GM12878 (cell line): ENCODE measurements around the gene CDC27. TPM values are rescaled to one million over a fixed set of nuclear protein-coding genes. Genes with fewer than 3 reads are reported as not detected.
A peak's percentile ranks its signal among the peaks of the same experiment; 100 is the strongest.

Source experiments
- BHLHE40 ChIP-seq, 2 experiments: fragments of 450-650 bp in 1 of 2; IDR thresholded peaks; 2 replicates each; pipeline ENCODE4 v1.6.1; 2011 to 2017; ENCODE audit warnings: low read depth in 2 of 2, borderline replicate concordance in 1 of 2, improper control_type of control experiment in 1 of 2, low read length in 1 of 2, mild to moderate bottlenecking in 1 of 2
- CREM ChIP-seq: IDR thresholded peaks from 2 replicates; pipeline ENCODE4 v1.6.1; 2014; ENCODE audit warnings: antibody characterized with exemption, low read depth
- DPF2 ChIP-seq: fragments of 450-650 bp; IDR thresholded peaks from 2 replicates; pipeline ENCODE4 v1.6.1; 2017; ENCODE audit warnings: mild to moderate bottlenecking
- EGR1 ChIP-seq, 2 experiments: IDR thresholded peaks; 1 replicate in 1 of 2; 2 replicates in 1 of 2; pipeline ENCODE4 v1.6.1; 2011 to 2012; ENCODE audit warnings: low read depth in 2 of 2, low read length in 2 of 2, borderline replicate concordance in 1 of 2, mild to moderate bottlenecking in 1 of 2, moderate library complexity in 1 of 2
- NBN ChIP-seq: fragments of 450-650 bp; IDR thresholded peaks from 2 replicates; pipeline ENCODE4 v1.6.1; 2016
- POLR2AphosphoS5 ChIP-seq: IDR thresholded peaks from 2 replicates; pipeline ENCODE4 v1.6.1; 2011; ENCODE audit warnings: mild to moderate bottlenecking, low read length, inconsistent platforms
- RB1 ChIP-seq: fragments of 450-650 bp; formaldehyde crosslinking; IDR thresholded peaks from 2 replicates; pipeline ENCODE4 v1.6.1; 2017; ENCODE audit warnings: mild to moderate bottlenecking, borderline replicate concordance
- REST ChIP-seq: IDR thresholded peaks from 2 replicates; pipeline ENCODE4 v1.6.1; 2012; ENCODE audit warnings: mild to moderate bottlenecking, low read depth, low read length
- TCF12 ChIP-seq: IDR thresholded peaks from 2 replicates; pipeline ENCODE4 v1.6.1; 2011; ENCODE audit warnings: low read depth, mild to moderate bottlenecking, low read length
- ZBTB40 ChIP-seq: fragments of 450-650 bp; IDR thresholded peaks from 2 replicates; pipeline ENCODE4 v1.6.1; 2016; ENCODE audit warnings: mild to moderate bottlenecking, moderate library complexity, borderline replicate concordance
- ZNF207 ChIP-seq: fragments of 450-650 bp; IDR thresholded peaks from 2 replicates; pipeline ENCODE4 v1.6.1; 2014; ENCODE audit warnings: antibody characterized with exemption, mild to moderate bottlenecking, borderline replicate concordance
- ZNF384 ChIP-seq: IDR thresholded peaks from 2 replicates; pipeline ENCODE4 v1.6.1; 2012; ENCODE audit warnings: low read depth, mild to moderate bottlenecking, low read length, improper control_type of control experiment, borderline replicate concordance
- polyA plus RNA-seq, 11 experiments: library from polyadenylated mRNA; depleted of rRNA in 4 of 11; unstranded in 6 of 11; stranded (reverse) in 5 of 11; fragments of >200 nt; fragmentation: Nextera tagmentation in 4 of 11; fragmentation: Illumina TruSeq in 1 of 11; extraction: Ambion mirVana in 4 of 11; extraction: Trizol in 1 of 11; gene quantifications; 1 replicate in 1 of 11; 2 replicates in 10 of 11; pipeline versions ENCODE4 v1.2.1 to v1.2.3, GENCODE V29; 2011 to 2016; ENCODE audit warnings: inconsistent platforms in 2 of 11, missing spikeins in 2 of 11, low read depth in 1 of 11
- total RNA-seq, 4 experiments: library from RNA; depleted of rRNA in 3 of 4; stranded (reverse); fragments of >200 nt in 3 of 4; fragmentation: Illumina TruSeq in 1 of 4; extraction: Trizol in 1 of 4; gene quantifications; 2 replicates each; pipeline versions ENCODE4 v1.2.1 to v1.2.3, GENCODE V29; 2013 to 2021
- TF ChIP-seq, protein P1 (sequence below): IDR thresholded peaks from 2 replicates; pipeline ENCODE4 v1.6.1; 2011; ENCODE audit warnings: mild to moderate bottlenecking, low read depth, low read length, moderate library complexity; ENCODE audit not compliant: insufficient replicate concordance
- TF ChIP-seq, protein P2 (sequence below): fragments of 450-650 bp; IDR thresholded peaks from 2 replicates; pipeline ENCODE4 v1.6.1; 2017; ENCODE audit warnings: mild to moderate bottlenecking, moderate library complexity

The CDC27 gene
- total and polyA plus RNA-seq, 10 of the 15 experiments (the other 5 are each of a cell fraction or from before 2014, with no cell fraction given), result 23.2 to 138 (median 97.8) TPM

DNA sequence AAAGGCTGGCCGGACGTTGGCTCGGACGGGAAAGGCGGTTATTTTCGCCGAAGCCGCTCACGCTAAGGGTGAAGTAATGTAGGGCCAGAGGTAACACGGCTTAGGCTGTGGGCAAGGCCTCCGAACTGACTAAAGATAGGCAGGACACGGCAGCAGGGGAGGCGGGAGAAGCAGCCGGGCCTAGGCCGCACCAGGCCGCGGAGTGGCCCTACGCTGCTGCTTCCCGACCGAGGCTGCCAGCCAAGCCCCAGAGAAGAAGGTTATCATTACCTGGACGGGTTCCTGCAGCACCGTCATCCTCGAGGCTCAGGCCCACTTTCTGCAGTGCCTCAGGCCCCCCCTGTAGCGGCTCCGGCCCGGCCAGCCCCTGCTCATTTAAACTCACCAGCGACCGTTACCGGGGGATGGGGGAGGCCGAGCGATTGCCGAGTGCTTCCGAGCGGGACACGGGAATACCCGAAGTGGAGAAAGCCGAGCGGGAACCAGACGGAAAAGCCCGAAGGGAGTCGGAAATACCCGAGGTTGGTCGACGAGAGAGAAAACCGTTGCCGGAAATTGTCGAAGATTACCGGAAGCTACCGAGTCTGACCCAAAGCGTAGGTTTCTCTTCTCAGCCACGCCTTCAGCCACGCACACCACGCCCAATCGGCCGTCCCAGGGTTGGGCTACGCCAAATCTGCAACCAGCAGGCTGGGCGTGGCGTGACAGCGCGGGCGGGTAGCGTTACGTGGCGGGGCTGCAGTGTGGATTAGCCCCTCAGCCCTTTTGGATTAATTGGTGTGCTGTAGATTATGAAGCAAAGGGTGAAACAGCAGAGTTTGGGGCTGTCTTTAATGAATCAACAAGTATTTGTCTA is at the start of gene CDC27 (continued):
- TF ChIP-seq ZBTB40 (peak; percentile 11; the same call in 1 of the 2 replicates), BHLHE40 (IDR thresholded peaks at IDR 0.05; ENCODE audit: borderline replicate concordance in 1 of 2, low read depth in 2 of 2, low read length in 1 of 2) (peak in 1 of 2 experiments; percentile 12; a peak in 1 of 4 replicates), POLR2AphosphoS5 (peak; percentile 63), TCF12 (0 out of 2 replicates have a peak, but pooled peaks have one; percentile 3), RB1 (peak; percentile 95), CREM (peak; percentile 62; the same call in 1 of the 2 replicates), NBN (peak; percentile 73), REST (no peak), ZNF207 (peak; percentile 71; the same call in 1 of the 2 replicates), DPF2 (peak; percentile 61), ZNF384 (no peak), EGR1 (IDR thresholded peaks at IDR 0.05; ENCODE audit: borderline replicate concordance in 1 of 2, low read depth in 2 of 2, low read length in 2 of 2) (no peak)
- TF ChIP-seq, protein P1, sequence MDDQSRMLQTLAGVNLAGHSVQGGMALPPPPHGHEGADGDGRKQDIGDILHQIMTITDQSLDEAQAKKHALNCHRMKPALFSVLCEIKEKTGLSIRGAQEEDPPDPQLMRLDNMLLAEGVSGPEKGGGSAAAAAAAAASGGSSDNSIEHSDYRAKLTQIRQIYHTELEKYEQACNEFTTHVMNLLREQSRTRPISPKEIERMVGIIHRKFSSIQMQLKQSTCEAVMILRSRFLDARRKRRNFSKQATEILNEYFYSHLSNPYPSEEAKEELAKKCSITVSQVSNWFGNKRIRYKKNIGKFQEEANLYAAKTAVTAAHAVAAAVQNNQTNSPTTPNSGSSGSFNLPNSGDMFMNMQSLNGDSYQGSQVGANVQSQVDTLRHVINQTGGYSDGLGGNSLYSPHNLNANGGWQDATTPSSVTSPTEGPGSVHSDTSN, result no peak
- TF ChIP-seq, protein P2, sequence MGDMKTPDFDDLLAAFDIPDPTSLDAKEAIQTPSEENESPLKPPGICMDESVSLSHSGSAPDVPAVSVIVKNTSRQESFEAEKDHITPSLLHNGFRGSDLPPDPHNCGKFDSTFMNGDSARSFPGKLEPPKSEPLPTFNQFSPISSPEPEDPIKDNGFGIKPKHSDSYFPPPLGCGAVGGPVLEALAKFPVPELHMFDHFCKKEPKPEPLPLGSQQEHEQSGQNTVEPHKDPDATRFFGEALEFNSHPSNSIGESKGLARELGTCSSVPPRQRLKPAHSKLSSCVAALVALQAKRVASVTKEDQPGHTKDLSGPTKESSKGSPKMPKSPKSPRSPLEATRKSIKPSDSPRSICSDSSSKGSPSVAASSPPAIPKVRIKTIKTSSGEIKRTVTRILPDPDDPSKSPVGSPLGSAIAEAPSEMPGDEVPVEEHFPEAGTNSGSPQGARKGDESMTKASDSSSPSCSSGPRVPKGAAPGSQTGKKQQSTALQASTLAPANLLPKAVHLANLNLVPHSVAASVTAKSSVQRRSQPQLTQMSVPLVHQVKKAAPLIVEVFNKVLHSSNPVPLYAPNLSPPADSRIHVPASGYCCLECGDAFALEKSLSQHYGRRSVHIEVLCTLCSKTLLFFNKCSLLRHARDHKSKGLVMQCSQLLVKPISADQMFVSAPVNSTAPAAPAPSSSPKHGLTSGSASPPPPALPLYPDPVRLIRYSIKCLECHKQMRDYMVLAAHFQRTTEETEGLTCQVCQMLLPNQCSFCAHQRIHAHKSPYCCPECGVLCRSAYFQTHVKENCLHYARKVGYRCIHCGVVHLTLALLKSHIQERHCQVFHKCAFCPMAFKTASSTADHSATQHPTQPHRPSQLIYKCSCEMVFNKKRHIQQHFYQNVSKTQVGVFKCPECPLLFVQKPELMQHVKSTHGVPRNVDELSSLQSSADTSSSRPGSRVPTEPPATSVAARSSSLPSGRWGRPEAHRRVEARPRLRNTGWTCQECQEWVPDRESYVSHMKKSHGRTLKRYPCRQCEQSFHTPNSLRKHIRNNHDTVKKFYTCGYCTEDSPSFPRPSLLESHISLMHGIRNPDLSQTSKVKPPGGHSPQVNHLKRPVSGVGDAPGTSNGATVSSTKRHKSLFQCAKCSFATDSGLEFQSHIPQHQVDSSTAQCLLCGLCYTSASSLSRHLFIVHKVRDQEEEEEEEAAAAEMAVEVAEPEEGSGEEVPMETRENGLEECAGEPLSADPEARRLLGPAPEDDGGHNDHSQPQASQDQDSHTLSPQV, result no peak
